ENCODE measurements around the gene MT1H. TPM values are rescaled to one million over a fixed set of nuclear protein-coding genes. Genes with fewer than 3 reads are reported as not detected.

The MT1H gene
- total and polyA plus RNA-seq, 2 donors (not counting 1 experiment from before 2014, with no cell fraction given): not detected

DNA sequence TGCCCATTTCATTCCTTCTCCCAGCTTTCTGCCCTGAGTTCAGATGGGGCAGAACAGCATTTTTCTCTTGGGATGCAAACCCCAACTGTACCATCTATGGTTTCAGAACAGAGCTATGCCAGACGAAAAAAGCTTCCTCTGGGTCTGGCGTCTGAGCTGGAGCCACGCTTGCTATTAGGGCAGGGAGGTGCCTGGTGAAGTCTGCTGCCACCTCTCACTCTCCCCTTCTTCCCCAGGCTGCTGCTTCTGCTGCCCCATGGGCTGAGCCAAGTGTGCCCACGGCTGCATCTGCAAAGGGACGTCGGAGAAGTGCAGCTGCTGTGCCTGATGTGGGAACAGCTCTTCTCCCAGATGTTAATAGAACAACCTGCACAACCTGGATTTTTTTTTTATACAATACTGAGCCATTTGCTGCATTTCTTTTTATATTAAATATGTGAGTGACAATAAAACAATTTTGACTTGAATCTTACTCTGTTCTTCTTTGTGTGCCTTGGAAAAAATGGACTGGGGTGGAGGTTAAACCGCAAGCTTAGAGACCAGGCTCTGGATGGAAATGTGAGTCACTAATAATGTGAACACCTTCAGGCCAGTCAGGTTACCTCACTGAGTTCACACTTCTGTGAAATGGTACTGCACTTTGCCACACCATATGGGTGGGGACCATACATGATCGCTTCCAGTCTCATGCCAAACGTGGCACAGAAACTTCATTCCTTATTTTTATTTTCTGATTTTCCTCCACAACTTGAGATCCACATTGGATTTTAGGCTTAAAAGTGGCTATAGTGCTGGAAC, 32.8 kb upstream of the MT1H start:
- POLR2A ChIA-PET: no interaction called here
- TF ChIP-seq CTCF (IDR thresholded peaks at IDR 0.05) (no peak), EZH2 (IDR thresholded peaks at IDR 0.05; ENCODE audit: borderline replicate concordance, insufficient read depth, low read depth, low read length, poor library complexity, severe bottlenecking) (no peak)
- intact Hi-C loops (cut with micrococcal nuclease): loop anchor here (10.0 kb wide), 1 partner anchor 48 kb away; the partner anchor contains the start of gene MT1X
- peaks cover 24% of the 10 kb centered on the region for H3K4me1 Mint-ChIP-seq
- H2AFZ ChIP-seq (ENCODE audit: insufficient read depth, low read depth, low read length, poor library complexity, severe bottlenecking): no peak overlapping the region
- CTCF ChIA-PET: no interaction called here
- no peak overlapping the region for H3K27ac ChIP-seq (ENCODE audit: low read length in 2 of 2)
- no peak overlapping the region for H3K4me3 ChIP-seq (ENCODE audit: control extremely low read depth in 1 of 5, extremely low read depth in 1 of 5, insufficient read depth in 1 of 5, low read depth in 2 of 5, low read length in 4 of 5)
- H3K36me3 ChIP-seq (replicated peaks in 1 of 2; ENCODE audit: control extremely low read depth in 1 of 2, control insufficient read depth in 1 of 2, extremely low read depth in 1 of 2, insufficient read depth in 2 of 2, low read length in 1 of 2): no peaks in the 10 kb centered on the region
- ATAC-seq (ENCODE audit: low read depth) (no peak), DNase-seq (no peak)
- H3K9me3 ChIP-seq (ENCODE audit: control extremely low read depth in 1 of 3, control insufficient read depth in 2 of 3, insufficient read depth in 1 of 3, low read length in 2 of 3): peaks cover 0 to 4% (median 0%) of the 10 kb centered on the region in 3 donors
- H3K9me3 Mint-ChIP-seq (ENCODE audit: insufficient read depth): no peaks in the 10 kb centered on the region
- peaks cover 0 to 86% (median 41%) of the 10 kb centered on the region in 4 experiments for H3K27me3 ChIP-seq (replicated peaks in 1 of 4; ENCODE audit: control extremely low read depth in 1 of 4, control insufficient read depth in 3 of 4, insufficient read depth in 4 of 4, low read length in 3 of 4)
- no peak overlapping the region for H3K4me3 Mint-ChIP-seq
- no peak overlapping the region for H3K9ac ChIP-seq (ENCODE audit: low read length)
- no peak overlapping the region for H3K27ac Mint-ChIP-seq
- no peaks in the 10 kb centered on the region for H4K20me1 ChIP-seq (ENCODE audit: control insufficient read depth, insufficient read depth, low read length, poor library complexity, severe bottlenecking)
- no peaks in the 10 kb centered on the region for H3K79me2 ChIP-seq (ENCODE audit: control insufficient read depth, insufficient read depth, low read length)
- H3K4me2 ChIP-seq (replicated peaks; ENCODE audit: low read depth, low read length, poor library complexity, severe bottlenecking): no peak overlapping the region
- peaks cover 81% of the 10 kb centered on the region for H3K27me3 Mint-ChIP-seq
- 0% methylated on average over 2 of the region's 9 CpGs for WGBS (ENCODE audit: insufficient coverage)
- H3K4me1 ChIP-seq (ENCODE audit: control insufficient read depth in 2 of 2, insufficient read depth in 2 of 2, low read length in 2 of 2): peaks cover 26 to 37% of the 10 kb centered on the region in 2 donors

All from B cell (primary cell).